Duodenal mucosa (tissue), 2 donors: ENCODE data around the gene RAP1GDS1.
"Not testable (repeated sequence)": the region's sequence is repeated elsewhere in the genome, so short reads cannot be mapped to it uniquely, and the experiment has no call there.

Experiments used
- H3K27ac ChIP-seq: one replicate; pipeline ENCODE4 v1.7.0; 2013; ENCODE audit warnings: low read depth, low read length
- H3K27me3 ChIP-seq, 2 donors: one replicate each; pipeline ENCODE4 v1.7.0; 2013; ENCODE audit warnings: low read length in 2 of 2, control low read depth in 1 of 2; ENCODE audit not compliant: insufficient read depth in 2 of 2, control insufficient read depth in 1 of 2
- H3K36me3 ChIP-seq, 2 donors: one replicate each; pipeline ENCODE4 v1.7.0; 2013; ENCODE audit warnings: low read length in 2 of 2, control low read depth in 1 of 2; ENCODE audit not compliant: insufficient read depth in 2 of 2, control insufficient read depth in 1 of 2
- H3K4me1 ChIP-seq, 2 donors: one replicate each; pipeline ENCODE4 v1.7.0; 2013; ENCODE audit warnings: low read length in 2 of 2, control low read depth in 1 of 2; ENCODE audit not compliant: insufficient read depth in 2 of 2, control insufficient read depth in 1 of 2
- H3K4me3 ChIP-seq, 2 donors: one replicate each; pipeline ENCODE4 v1.7.0; 2013; ENCODE audit warnings: low read length in 2 of 2, low read depth in 1 of 2
- H3K9ac ChIP-seq, 2 donors: one replicate each; pipeline ENCODE4 v1.7.0; 2013; ENCODE audit warnings: low read length in 2 of 2, low read depth in 1 of 2
- H3K9me3 ChIP-seq, 2 donors: one replicate each; pipeline ENCODE4 v1.7.0; 2013; ENCODE audit warnings: low read length in 2 of 2, control low read depth in 1 of 2; ENCODE audit not compliant: control insufficient read depth in 1 of 2

The RAP1GDS1 gene

GRCh38 chr4:98314791-98315565 is 53.8 kb downstream of the RAP1GDS1 start:
- Histone ChIP-seq H3K4me3 (no peak overlapping the region), H3K9ac (no peak overlapping the region), H3K27me3 (no peaks in the 10 kb centered on the region), H3K27ac (no peak overlapping the region), H3K4me1 (no peaks in the 10 kb centered on the region), H3K9me3 (no peaks in the 10 kb centered on the region), H3K36me3 (no peaks in the 10 kb centered on the region)

GRCh38 chr4:98318521-98318920 is 57.3 kb downstream of the RAP1GDS1 start:
- H3K4me1 ChIP-seq = no peaks in the 10 kb centered on the region
- H3K27ac ChIP-seq = no peak overlapping the region
- no peaks in the 10 kb centered on the region for H3K36me3 ChIP-seq
- H3K27me3 ChIP-seq = no peaks in the 10 kb centered on the region
- H3K9ac ChIP-seq = no peak overlapping the region
- H3K4me3 ChIP-seq = no peak overlapping the region
- no peaks in the 10 kb centered on the region for H3K9me3 ChIP-seq

GRCh38 chr4:98319021-98319420 is 57.8 kb downstream of the RAP1GDS1 start:
- no peak overlapping the region for H3K9ac ChIP-seq
- H3K4me1 ChIP-seq = no peaks in the 10 kb centered on the region
- H3K36me3 ChIP-seq = no peaks in the 10 kb centered on the region
- no peak overlapping the region for H3K4me3 ChIP-seq
- no peaks in the 10 kb centered on the region for H3K27me3 ChIP-seq
- no peak overlapping the region for H3K27ac ChIP-seq
- H3K9me3 ChIP-seq = no peaks in the 10 kb centered on the region

DNA sequence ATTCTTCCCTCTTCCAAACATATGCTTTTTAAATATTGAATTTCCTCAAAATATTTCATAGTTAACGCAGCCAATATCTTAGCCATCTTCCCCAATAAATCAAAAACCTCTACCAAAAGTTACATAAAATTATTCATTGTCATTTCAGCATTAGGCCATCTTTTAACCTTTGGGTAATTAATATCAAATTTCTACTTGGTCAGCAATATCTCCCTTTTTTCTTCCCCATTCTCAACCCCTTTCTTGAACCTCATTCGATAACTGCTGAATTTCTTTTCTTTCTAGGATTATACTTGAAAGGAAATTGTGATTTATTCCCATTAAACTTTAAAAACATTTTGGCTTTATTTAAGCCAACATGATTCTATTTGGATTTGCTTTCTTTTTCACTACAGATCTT is 65.0 kb downstream of the RAP1GDS1 start:
- Histone ChIP-seq H3K9ac (no peak overlapping the region), H3K36me3 (no peaks in the 10 kb centered on the region), H3K4me1 (no peaks in the 10 kb centered on the region), H3K4me3 (no peak overlapping the region), H3K9me3 (no peaks in the 10 kb centered on the region), H3K27ac (no peak overlapping the region), H3K27me3 (no peaks in the 10 kb centered on the region)

DNA sequence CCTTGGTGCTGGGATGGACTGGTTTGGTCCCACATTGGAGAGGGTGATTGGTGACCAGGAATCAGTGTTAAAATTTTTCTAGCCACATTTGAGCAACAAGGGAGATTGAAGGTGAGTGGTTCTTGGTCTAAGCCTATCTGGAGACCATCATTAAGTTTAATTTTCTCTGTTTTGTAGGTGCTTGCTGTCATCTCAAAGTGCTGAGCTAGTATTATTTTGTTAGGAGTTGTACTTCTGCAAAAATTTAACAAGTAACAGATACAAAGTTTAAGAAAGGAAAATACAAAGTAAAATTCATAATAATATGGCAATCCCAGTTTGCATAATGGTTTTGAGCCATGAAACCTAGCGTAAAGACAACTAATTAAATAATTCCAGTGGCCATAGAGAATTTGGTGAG is 66.5 kb downstream of the RAP1GDS1 start:
- Histone ChIP-seq H3K27ac (no peak overlapping the region), H3K27me3 (no peaks in the 10 kb centered on the region), H3K9me3 (peaks cover 0 to 9% of the 10 kb centered on the region in 2 donors), H3K36me3 (no peaks in the 10 kb centered on the region), H3K4me1 (no peaks in the 10 kb centered on the region), H3K4me3 (no peak overlapping the region), H3K9ac (no peak overlapping the region)

DNA sequence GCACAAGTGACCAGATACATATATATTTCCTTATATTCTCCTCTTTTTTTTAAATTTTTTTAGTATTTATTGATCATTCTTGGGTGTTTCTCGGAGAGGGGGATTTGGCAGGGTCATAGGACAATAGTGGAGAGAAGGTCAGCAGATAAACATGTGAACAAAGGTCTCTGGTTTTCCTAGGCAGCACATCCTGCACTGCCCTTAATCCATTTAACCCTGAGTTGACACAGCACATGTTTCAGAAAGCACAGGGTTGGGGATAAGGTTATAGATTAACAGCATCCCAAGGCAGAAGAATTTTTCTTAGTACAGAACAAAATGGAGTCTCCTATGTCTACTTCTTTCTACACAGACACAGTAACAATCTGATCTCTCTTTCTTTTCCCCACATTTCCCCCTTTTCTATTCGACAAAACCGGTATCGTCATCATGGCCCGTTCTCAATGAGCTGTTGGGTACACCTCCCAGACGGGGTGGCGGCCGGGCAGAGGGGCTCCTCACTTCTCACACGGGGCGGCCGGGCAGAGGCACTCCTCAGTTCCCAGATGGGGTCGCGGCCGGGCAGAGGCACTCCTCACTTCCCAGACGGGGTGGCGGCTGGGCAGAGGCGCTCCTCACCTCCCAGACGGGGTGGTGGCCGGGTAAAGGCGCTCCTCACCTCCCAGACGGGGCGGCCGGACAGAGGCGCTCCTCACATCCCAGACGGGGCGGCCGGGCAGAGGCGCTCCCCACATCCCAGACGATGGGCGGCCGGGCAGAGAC is 68.9 kb downstream of the RAP1GDS1 start:
- H3K9ac ChIP-seq, H3K27ac ChIP-seq, H3K4me1 ChIP-seq, H3K4me3 ChIP-seq, H3K27me3 ChIP-seq, H3K36me3 ChIP-seq: not testable (repeated sequence)
- peaks cover 0 to 17% of the 10 kb centered on the region in 2 donors for H3K9me3 ChIP-seq

- Histone ChIP-seq H3K9ac (no peak overlapping the region), H3K4me3 (no peak overlapping the region), H3K27ac (no peak overlapping the region), H3K27me3 (no peaks in the 10 kb centered on the region), H3K9me3 (peaks cover 0 to 17% of the 10 kb centered on the region in 2 donors), H3K36me3 (no peaks in the 10 kb centered on the region), H3K4me1 (no peaks in the 10 kb centered on the region)
Measured at GRCh38 chr4:98332017-98332416, 70.8 kb downstream of the RAP1GDS1 start.

GRCh38 chr4:98334461-98334860 is 73.3 kb downstream of the RAP1GDS1 start:
- no peaks in the 10 kb centered on the region for H3K4me1 ChIP-seq
- H3K27me3 ChIP-seq = no peaks in the 10 kb centered on the region
- H3K27ac ChIP-seq = no peak overlapping the region
- H3K9me3 ChIP-seq = peaks cover 0 to 17% of the 10 kb centered on the region in 2 donors
- H3K9ac ChIP-seq = no peak overlapping the region
- no peak overlapping the region for H3K4me3 ChIP-seq
- H3K36me3 ChIP-seq = no peaks in the 10 kb centered on the region

GRCh38 chr4:98338761-98339438 is 77.7 kb downstream of the RAP1GDS1 start:
- no peaks in the 10 kb centered on the region for H3K9me3 ChIP-seq
- H3K27me3 ChIP-seq = no peaks in the 10 kb centered on the region
- peaks cover 0 to 6% of the 10 kb centered on the region in 2 donors for H3K36me3 ChIP-seq
- H3K27ac ChIP-seq = no peak overlapping the region
- H3K4me1 ChIP-seq = no peaks in the 10 kb centered on the region
- no peak overlapping the region for H3K4me3 ChIP-seq
- H3K9ac ChIP-seq = no peak overlapping the region

GRCh38 chr4:98341309-98341708 is 80.1 kb downstream of the RAP1GDS1 start:
- Histone ChIP-seq H3K27ac (no peak overlapping the region), H3K4me1 (no peaks in the 10 kb centered on the region)

More at GRCh38 chr4:98341309-98341708, 80.1 kb downstream of the RAP1GDS1 start:
- Histone ChIP-seq H3K9ac (no peak overlapping the region), H3K27me3 (no peaks in the 10 kb centered on the region), H3K9me3 (no peaks in the 10 kb centered on the region), H3K36me3 (peaks cover 0 to 12% of the 10 kb centered on the region in 2 donors), H3K4me3 (no peak overlapping the region)
